IMR-90 (cell line): ENCODE measurements around the gene CLDN6. TPM values are rescaled to one million over a fixed set of nuclear protein-coding genes. Genes with fewer than 3 reads are reported as not detected.

Source experiments
- ATAC-seq: fragments of 200-7000 bp; cut with Tn5 transposase; 2 replicates; pipeline ENCODE4 v1.9.1; 2020; ENCODE audit warnings: low read depth, mild to moderate bottlenecking, moderate library complexity
- BruUV-seq: library from RNA; stranded (reverse); fragments of 400-500 nt; replicated peaks from 2 replicates; lab custom pipeline; 2021; lab: Mats Ljungman, UMichigan
- CTCF ChIA-PET: fragments of 300-600 bp; formaldehyde crosslinking; extraction: SDS; loops from one replicate; lab custom pipeline; 2021; ENCODE audit warnings: antibody characterized with exemption; lab: Yijun Ruan, JAX
- POLR2A ChIA-PET: fragments of 300-600 bp; sonication (Branson Sonifier 250); formaldehyde crosslinking; loops from one replicate; lab custom pipeline; 2022; ENCODE audit warnings: antibody characterized with exemption; ENCODE audit not compliant: unreplicated experiment; lab: Charles Lee
- DNase-seq: peaks from one replicate; pipeline ENCODE4 v3.0.0; 2013
- H2AFZ ChIP-seq: replicated peaks from 2 replicates; pipeline ENCODE3; 2013; ENCODE audit warnings: low read length, mild to moderate bottlenecking; ENCODE audit not compliant: poor library complexity
- H2AK5ac ChIP-seq: 2 replicates; pipeline ENCODE4 v1.6.1; 2013; ENCODE audit warnings: low read depth, low read length, inconsistent platforms
- H2AK9ac ChIP-seq: replicated peaks from 2 replicates; pipeline ENCODE3; 2013; ENCODE audit warnings: mild to moderate bottlenecking, low read depth, low read length, moderate library complexity; ENCODE audit not compliant: poor library complexity
- H2BK120ac ChIP-seq: 2 replicates; pipeline ENCODE4 v1.6.1; 2013; ENCODE audit warnings: low read depth, low read length, inconsistent platforms
- H2BK15ac ChIP-seq: 3 replicates; pipeline ENCODE4 v1.6.1; 2013; ENCODE audit warnings: low read depth, low read length, inconsistent platforms
- H2BK20ac ChIP-seq: 2 replicates; pipeline ENCODE4 v1.6.1; 2013; ENCODE audit warnings: low read depth, mild to moderate bottlenecking, inconsistent platforms, low read length, moderate library complexity
- H2BK5ac ChIP-seq: 2 replicates; pipeline ENCODE4 v1.6.1; 2013; ENCODE audit warnings: mild to moderate bottlenecking, low read depth, low read length, inconsistent platforms; ENCODE audit not compliant: poor library complexity, severe bottlenecking
- H3K14ac ChIP-seq: replicated peaks from 2 replicates; pipeline ENCODE4 v1.6.1; 2013; ENCODE audit warnings: low read depth, low read length, inconsistent platforms
- H3K18ac ChIP-seq: 2 replicates; pipeline ENCODE4 v1.6.1; 2013; ENCODE audit warnings: low read depth, low read length, control low read depth
- H3K23ac ChIP-seq: 2 replicates; pipeline ENCODE4 v1.6.1; 2013; ENCODE audit warnings: low read depth, low read length, inconsistent platforms
- H3K27ac ChIP-seq: 2 replicates; pipeline ENCODE4 v1.5.1; 2013; ENCODE audit warnings: mild to moderate bottlenecking, control low read depth, low read length; ENCODE audit not compliant: insufficient read depth
- H3K27me3 ChIP-seq: 2 replicates; pipeline ENCODE4 v1.6.1; 2013; ENCODE audit warnings: low read length; ENCODE audit not compliant: control insufficient read depth, insufficient read depth
- H3K36me3 ChIP-seq: 2 replicates; pipeline ENCODE4 v1.6.1; 2013; ENCODE audit warnings: low read length, mixed read lengths; ENCODE audit not compliant: control insufficient read depth, insufficient read depth
- H3K4ac ChIP-seq: 2 replicates; pipeline ENCODE4 v1.6.1; 2013; ENCODE audit warnings: low read depth, low read length, inconsistent platforms
- H3K4me1 ChIP-seq: 2 replicates; pipeline ENCODE4 v1.6.1; 2013; ENCODE audit warnings: low read length, mixed read lengths; ENCODE audit not compliant: control insufficient read depth, insufficient read depth
- H3K4me2 ChIP-seq: 2 replicates; pipeline ENCODE4 v1.6.1; 2013; ENCODE audit warnings: low read depth, mild to moderate bottlenecking, control low read depth, low read length, moderate library complexity
- H3K4me3 ChIP-seq: 2 replicates; pipeline ENCODE4 v1.5.1; 2013; ENCODE audit warnings: low read depth, mild to moderate bottlenecking, control low read depth, low read length, moderate library complexity; ENCODE audit not compliant: insufficient read depth
- H3K56ac ChIP-seq: 2 replicates; pipeline ENCODE4 v1.6.1; 2013; ENCODE audit warnings: low read length, inconsistent platforms; ENCODE audit not compliant: insufficient read depth; ENCODE audit errors: extremely low read depth
- H3K79me1 ChIP-seq, 2 experiments: 2 replicates each; pipeline ENCODE4 v1.6.1; 2013; ENCODE audit warnings: low read length in 2 of 2, inconsistent platforms in 1 of 2, low read depth in 1 of 2
- H3K9ac ChIP-seq: 2 replicates; pipeline ENCODE4 v1.6.1; 2013; ENCODE audit warnings: low read depth, low read length, control low read depth
- H3K9me1 ChIP-seq: 2 replicates; pipeline ENCODE4 v1.6.1; 2013; ENCODE audit warnings: low read length, inconsistent platforms; ENCODE audit not compliant: insufficient read depth
- H3K9me3 ChIP-seq: 2 replicates; pipeline ENCODE4 v1.6.1; 2013; ENCODE audit warnings: low read length; ENCODE audit not compliant: control insufficient read depth, insufficient read depth
- H4K20me1 ChIP-seq: 2 replicates; pipeline ENCODE4 v1.6.1; 2013; ENCODE audit warnings: low read length, inconsistent platforms; ENCODE audit not compliant: insufficient read depth
- H4K5ac ChIP-seq: 2 replicates; pipeline ENCODE4 v1.6.1; 2013; ENCODE audit warnings: mild to moderate bottlenecking, low read depth, low read length, control low read depth
- H4K8ac ChIP-seq, 2 experiments: 2 replicates each; pipeline ENCODE4 v1.6.1; 2013; ENCODE audit warnings: low read depth in 2 of 2, low read length in 2 of 2, control low read depth in 1 of 2, inconsistent platforms in 1 of 2
- H4K91ac ChIP-seq: 2 replicates; pipeline ENCODE4 v1.6.1; 2013; ENCODE audit warnings: low read depth, low read length, inconsistent platforms; ENCODE audit not compliant: insufficient read depth
- MAZ ChIP-seq: IDR thresholded peaks from 2 replicates; pipeline ENCODE4 v1.6.1; 2012; ENCODE audit warnings: low read depth, mild to moderate bottlenecking, low read length, improper control_type of control experiment, moderate library complexity, borderline replicate concordance
- POLR2A ChIP-seq: IDR thresholded peaks from 2 replicates; pipeline ENCODE4 v1.6.1; 2012; ENCODE audit warnings: mild to moderate bottlenecking, low read depth, low read length
- WGBS, 2 experiments: methylation state at CpG; one replicate each; pipeline versions ENCODE4 v1.1.5 to v1.1.7; 2013; ENCODE audit warnings: missing lambda C conversion rate in 2 of 2; ENCODE audit not compliant: insufficient read length in 1 of 2; ENCODE audit errors: extremely low coverage in 2 of 2; 5-methylcytosine and 5-hydroxymethylcytosine counted together
- dilution Hi-C: fragments of 300-500 bp; cut with HindIII; formaldehyde crosslinking; loops from one replicate; pipeline ENCODE4 v1.14.3; 2018; ENCODE audit warnings: low sequenced_read_pairs; ENCODE audit not compliant: unreplicated experiment
- in situ Hi-C: fragments of 300-500 bp; cut with MboI; formaldehyde crosslinking; loops from 3 replicates; pipeline ENCODE4 v1.14.3; 2019; ENCODE audit warnings: low sequenced_read_pairs, inconsistent platforms, mixed read lengths
- intact Hi-C: fragments of 100-400 bp; cut with micrococcal nuclease; formaldehyde crosslinking; loops from 2 replicates; pipeline ENCODE4 v1.10.0; 2022
- polyA plus RNA-seq, 3 experiments: library from polyadenylated mRNA; depleted of rRNA; stranded (reverse); fragments of >200 nt; gene quantifications; 2 replicates each; pipeline ENCODE4 v1.2.3, GENCODE V29; 2012; ENCODE audit warnings: low replicate concordance in 1 of 3
- total RNA-seq: library from RNA; depleted of rRNA; stranded (reverse); fragments of >200 nt; gene quantifications from 2 replicates; pipeline ENCODE4 v1.2.3, GENCODE V29; 2012

CLDN6 gene
- total and polyA plus RNA-seq, 2 of the 4 experiments (the other 2 are of a cell fraction), result 0.14 TPM; not detected in 1

- in situ Hi-C loops, result no loop called here
- 20% methylated on average over 17 of the region's 77 CpGs; no CpG with 5 or more reads in 1 of the 2 experiments for WGBS, 2 experiments
- DNase-seq (no peak), ATAC-seq (peak; percentile 15)
- no TSS peak for BruUV-seq
- H3K56ac ChIP-seq, result no peak overlapping the region
- H4K8ac ChIP-seq, result peak overlapping the region; percentile 96 to 100; a peak in 3 of 4 replicates
- H2AK9ac ChIP-seq, result peak overlapping the region; percentile 65
- no peaks in the 10 kb centered on the region; the same call in 1 of the 2 replicates for H4K20me1 ChIP-seq
- no peaks in the 10 kb centered on the region for H3K36me3 ChIP-seq
- CTCF ChIA-PET, result interaction anchor here (0.5 to 2.2 kb wide), 9 partner anchors 11 to 113 kb away, joined by 3 to 9 read pairs (median 4); partner anchors contain the start of gene ZNF213
- H3K23ac ChIP-seq, result peak overlapping the region; percentile 87
- peak overlapping the region; percentile 75 for H3K4me3 ChIP-seq
- H2BK15ac ChIP-seq, result no peak overlapping the region
- H3K18ac ChIP-seq, result no peak overlapping the region
- peaks cover 5% of the 10 kb centered on the region for H3K4me1 ChIP-seq
- intact Hi-C loops, result loop anchor here (1.0 to 2.0 kb wide), 4 partner anchors 48 to 108 kb away; no protein-coding TSS in a partner anchor
- H3K9ac ChIP-seq, result peak overlapping the region; percentile 66
- peak overlapping the region; percentile 65; the same call in 1 of the 2 replicates for H4K91ac ChIP-seq
- peak overlapping the region; percentile 56 for H2AK5ac ChIP-seq
- peak overlapping the region; percentile 27 for H2BK5ac ChIP-seq
- dilution Hi-C loops, result no loop called here
- TF ChIP-seq MAZ, result peak; percentile 11; the same call in 1 of the 2 replicates
- no peak for TF ChIP-seq POLR2A
- no peak overlapping the region for H2BK120ac ChIP-seq
- peak overlapping the region; percentile 5; the same call in 1 of the 2 replicates for H4K5ac ChIP-seq
- H3K27ac ChIP-seq, result peak overlapping the region; percentile 59; the same call in 1 of the 2 replicates
- peaks cover 10% of the 10 kb centered on the region for H3K9me1 ChIP-seq
- H2BK20ac ChIP-seq, result no peak overlapping the region
- POLR2A ChIA-PET, result interaction anchor here (0.9 kb wide), 1 partner anchor 39 kb away, joined by 12 read pairs; the partner anchor contains the start of gene TNFRSF12A
- H3K4me2 ChIP-seq, result peak overlapping the region; percentile 86
- H3K79me1 ChIP-seq, result peaks cover 0 to 16% of the 10 kb centered on the region in 2 experiments; a peak in 1 of 4 replicates
- no peaks in the 10 kb centered on the region for H3K9me3 ChIP-seq
- peak overlapping the region; percentile 97 for H3K14ac ChIP-seq
- H2AFZ ChIP-seq, result peak overlapping the region; percentile 100
- H3K4ac ChIP-seq, result peak overlapping the region; percentile 90
- H3K27me3 ChIP-seq, result no peaks in the 10 kb centered on the region
Observed at GRCh38 chr16:3058139-3059030, 40.4 kb upstream of the CLDN6 start.
